ENCODE measurements around the gene KIFC3.
A peak's percentile ranks its signal among the peaks of the same experiment; 100 is the strongest.
"Not testable (repeated sequence)": the region's sequence is repeated elsewhere in the genome, so short reads cannot be mapped to it uniquely, and the experiment has no call there.

Gene KIFC3

DNA sequence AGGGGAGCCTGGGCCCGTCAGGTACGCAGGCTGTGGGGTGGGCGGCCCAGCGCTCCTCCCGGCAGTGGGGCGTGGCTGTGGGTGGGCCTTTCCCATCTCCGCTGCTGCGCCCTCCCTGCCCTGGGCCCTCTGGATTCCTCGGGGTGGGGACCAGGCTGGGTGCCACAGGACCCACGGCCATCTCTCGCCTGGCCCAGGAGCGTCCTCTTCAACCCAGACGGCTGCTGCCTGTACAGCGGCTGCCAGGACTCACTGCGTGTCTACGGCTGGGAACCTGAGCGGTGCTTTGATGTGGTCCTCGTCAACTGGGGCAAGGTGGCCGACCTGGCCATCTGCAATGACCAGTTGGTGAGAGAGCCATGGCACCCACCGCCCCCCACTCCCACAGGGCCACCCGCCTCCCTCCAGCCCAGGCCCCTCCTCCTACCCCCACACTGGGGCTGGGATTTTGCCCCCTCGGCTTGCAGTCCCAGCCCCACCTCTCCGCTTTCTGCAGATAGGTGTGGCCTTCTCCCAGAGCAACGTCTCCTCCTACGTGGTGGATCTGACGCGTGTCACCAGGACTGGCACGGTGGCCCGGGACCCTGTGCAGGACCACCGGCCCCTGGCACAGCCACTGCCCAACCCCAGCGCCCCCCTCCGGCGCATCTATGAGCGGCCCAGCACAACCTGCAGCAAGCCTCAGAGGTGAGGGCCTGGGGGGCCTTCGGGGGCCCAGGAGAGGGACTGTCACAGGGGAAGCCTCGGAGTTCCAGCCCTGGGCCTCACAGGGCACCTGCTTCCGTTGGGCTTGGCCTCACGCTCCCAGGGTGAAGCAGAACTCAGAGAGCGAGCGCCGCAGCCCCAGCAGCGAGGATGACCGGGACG is 49.5 kb downstream of the KIFC3 start:
- DNase-seq = no peak

GRCh38 chr16:57752203-57752580 is 50.1 kb downstream of the KIFC3 start:
- no peak for DNase-seq

DNA sequence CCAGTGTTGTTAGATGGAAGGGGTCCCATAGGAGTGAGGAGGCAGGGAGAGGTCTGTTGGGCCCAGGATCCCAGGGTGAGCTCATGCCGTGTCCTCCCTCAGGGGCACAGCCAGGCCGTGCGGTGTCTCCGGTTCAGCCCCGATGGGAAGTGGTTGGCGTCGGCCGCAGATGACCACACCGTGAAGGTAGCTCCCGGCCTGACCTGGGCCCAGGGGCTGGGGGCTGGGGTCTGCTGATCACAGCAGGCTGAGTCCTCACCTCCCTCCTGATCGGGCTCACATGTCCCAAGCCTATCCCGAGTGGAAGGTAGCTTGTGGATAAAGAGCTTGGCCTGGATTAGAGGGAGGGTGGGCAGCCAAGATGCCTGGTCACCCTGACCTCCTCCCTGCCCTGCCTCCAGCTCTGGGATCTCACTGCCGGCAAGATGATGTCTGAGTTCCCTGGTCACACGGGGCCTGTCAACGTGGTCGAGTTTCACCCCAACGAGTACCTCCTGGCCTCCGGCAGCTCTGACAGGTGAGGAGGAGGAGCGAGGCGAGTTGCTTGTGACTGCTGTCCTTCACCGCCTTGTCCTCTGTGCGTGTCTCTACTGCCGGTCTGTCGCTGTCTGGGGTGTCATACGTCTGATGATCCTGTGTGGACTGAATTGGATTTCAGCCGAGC is 50.6 kb downstream of the KIFC3 start:
- no peak for DNase-seq

DNA sequence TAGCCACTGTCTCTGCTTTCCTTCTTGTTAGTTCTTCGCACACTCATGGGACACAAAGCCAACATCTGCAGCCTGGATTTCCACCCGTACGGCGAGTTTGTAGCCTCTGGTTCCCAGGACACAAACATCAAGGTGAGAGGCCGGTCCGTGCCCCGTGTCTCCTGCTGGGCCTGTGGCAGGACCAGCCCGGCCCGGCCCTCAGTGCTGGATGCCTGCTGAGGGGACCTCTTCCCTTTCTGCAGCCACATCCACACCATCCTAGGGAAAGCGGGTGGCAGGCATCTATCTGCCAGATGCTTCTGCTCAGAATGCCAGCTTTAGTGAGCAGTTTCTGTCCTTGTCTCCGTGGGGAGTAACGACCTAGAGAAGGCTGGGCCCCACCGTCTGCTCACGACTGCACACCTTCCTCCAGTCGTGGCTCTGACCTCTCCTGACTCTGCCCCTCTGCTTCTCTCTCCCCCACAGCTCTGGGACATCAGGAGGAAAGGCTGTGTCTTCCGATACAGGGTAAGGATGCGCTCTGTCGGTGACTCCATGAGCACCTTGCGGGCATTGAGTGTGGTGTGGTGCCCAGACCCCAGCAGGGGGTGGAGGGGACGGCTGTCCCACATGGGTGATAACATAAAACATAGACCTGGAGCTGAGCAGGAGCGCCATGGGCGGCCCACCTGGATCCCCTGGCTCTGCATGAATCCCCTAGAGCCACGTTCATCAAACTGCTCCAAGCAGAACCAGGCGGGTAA is 51.3 kb downstream of the KIFC3 start:
- DNase-seq = no peak

DNA sequence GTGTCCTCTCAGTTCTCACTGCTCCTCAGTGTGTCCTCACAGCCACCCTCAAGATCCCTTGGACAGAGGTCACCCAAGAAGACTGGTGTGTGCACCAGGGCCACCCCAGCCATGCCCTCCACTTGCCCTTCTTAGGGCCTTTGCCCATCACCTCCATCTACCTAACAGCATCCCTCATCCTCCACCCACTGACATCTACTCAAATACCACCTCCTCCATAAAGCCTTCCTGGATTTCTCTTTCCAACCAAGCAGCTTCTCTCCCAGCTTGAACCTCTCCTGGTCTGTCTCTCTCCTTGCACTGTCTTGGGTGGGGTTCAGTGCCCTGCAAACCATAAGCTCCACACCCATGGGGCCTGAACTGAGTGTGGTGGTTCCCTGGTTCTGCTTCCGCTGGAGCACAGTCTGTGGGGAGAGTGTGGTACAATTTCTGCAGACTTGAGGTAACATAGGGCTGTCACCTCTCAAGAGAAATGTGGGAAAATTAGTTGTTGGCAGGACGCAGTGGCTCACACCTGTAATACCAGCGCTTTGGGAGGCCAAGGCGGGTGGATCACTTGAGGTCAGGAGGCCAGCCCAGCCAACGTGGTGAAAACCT is 52.3 kb downstream of the KIFC3 start:
- no peak for DNase-seq

DNA sequence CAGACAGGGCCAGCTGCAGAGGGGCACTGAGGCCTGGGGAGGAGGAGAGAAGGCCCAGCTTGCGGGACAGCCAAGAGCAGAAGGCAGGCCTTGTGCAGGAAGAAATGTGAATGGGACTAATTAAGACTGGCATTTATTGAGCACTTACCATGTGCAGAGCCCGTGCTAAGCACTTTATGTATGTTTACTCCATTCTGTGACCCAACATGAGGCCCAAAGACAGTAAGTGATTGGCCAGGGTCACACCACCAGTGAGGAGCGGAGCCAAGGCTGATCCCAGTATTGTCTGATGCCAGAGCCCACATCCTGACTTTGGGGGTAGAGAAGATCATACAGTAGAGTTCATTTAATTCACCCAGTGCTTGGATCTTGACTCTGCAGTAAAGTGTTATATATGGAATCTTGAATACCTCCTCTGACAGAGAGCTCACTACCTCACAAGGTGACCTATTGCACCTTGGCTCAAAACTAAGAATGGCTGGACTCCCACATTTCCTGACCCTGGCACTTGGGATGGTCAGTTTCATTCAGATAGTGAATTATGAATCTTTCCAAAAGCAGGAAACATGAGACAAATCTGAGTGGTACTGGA is 53.1 kb downstream of the KIFC3 start:
- no peak for DNase-seq

DNA sequence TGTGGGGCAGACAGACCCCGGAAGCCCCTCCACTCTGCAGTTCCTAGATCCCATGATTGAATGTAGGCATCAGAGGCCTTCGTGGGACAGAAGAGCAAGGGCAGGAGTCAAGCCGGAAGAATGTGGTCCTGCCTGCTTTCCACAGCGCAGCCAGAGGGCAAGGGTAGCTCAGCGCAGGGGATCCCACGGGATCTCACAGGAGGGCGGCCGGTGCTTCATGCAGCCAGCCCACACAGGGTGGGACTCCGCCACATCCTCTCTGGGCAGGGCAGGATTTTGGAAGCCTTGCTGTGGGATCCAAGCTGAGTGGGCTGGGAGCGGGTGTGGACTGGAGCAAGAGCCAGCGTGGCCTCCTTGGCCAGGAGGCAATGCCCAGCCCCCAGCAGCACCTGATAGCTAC is 53.7 kb downstream of the KIFC3 start:
- DNase-seq = no peak

DNA sequence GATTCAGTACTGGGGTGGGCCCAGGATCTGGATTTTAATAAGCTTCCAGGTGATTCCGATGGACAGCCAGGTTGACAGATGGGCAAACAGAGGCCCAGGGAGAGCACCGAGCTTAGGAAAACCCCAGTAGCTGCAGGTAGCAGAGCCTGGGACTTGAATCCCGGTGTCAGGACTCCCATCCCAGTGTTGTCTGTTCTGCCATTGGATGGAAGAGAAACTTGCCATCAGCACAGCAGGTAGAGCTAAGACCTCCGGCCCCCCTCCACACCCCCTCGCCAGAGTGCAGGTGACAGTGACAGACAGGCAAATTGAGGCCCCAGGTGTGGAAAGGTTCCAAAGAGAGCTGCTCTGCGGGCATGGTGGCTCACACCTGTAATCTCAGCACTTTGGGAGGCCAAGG is 54.3 kb downstream of the KIFC3 start:
- no peak for DNase-seq

GRCh38 chr16:57747496-57747895 is 54.8 kb downstream of the KIFC3 start:
- DNase-seq = no peak

DNA sequence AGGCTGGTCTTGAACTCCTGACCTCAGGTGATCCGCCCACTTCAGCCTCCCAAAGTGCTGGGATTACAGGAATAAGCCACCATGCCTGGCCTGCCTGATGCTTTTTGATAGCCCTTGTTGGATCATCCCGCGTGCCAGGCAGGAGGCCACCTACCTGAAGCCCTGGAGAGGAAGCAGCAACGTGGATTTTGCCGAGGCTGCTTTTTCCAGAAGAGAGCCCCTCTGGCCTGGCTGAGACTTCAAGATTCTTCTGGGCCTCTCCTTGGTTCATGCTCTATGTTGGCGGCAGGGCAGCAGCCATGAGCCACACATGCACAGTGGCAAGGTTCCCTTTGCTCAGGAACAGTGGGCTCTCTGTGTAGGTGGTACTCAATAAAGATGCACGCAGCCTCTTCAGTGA is 55.2 kb downstream of the KIFC3 start:
- DNase-seq = no peak

DNA sequence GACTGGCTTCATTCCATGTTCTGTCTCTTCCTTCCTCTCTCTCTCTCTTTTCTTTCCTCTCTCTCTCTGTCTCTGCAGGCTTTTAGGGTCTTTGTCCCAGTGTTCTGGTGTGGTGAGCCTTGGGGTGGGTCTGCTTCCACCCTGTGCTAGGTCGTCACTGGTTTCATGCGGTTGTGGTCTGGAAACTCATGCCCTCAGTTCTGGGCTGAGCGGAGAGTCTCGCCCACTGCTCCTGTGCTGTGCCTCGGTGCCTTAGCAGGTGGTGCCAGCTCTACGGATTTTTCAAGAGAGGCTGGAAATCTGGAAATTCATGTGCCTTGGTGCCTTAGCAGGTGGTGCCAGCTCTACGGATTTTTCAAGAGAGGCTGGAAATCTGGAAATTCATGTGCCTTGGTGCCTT is 56.0 kb downstream of the KIFC3 start:
- not testable (repeated sequence) for DNase-seq

DNA sequence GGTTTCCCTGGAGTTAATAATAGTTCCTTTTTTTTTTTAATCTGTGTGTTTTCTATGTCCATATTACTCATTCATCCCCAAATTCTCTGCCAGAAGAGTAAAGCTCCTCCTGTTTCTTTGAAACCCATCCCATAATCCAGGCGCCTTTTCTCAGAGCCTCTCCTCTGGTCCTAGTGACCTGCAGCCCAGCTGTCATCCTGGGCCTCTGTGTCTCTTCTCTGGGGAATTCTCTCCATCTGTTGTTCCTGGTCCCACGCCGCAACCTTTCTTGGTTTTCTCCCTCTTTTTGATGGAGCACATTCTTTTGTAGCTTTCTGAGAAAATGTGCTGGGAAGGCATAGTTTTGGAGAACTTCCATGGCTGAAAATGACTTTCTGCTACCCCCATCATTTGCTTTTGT is 56.5 kb downstream of the KIFC3 start:
- DNase-seq = peak; percentile 51

- DNase-seq = no peak
These were observed 57.7 kb downstream of the KIFC3 start for GRCh38 chr16:57744642-57744903.

- no peak for DNase-seq
These were observed 58.2 kb downstream of the KIFC3 start for GRCh38 chr16:57743886-57744641.

- DNase-seq = no peak
These were observed 58.8 kb downstream of the KIFC3 start for GRCh38 chr16:57743458-57743857.

DNA sequence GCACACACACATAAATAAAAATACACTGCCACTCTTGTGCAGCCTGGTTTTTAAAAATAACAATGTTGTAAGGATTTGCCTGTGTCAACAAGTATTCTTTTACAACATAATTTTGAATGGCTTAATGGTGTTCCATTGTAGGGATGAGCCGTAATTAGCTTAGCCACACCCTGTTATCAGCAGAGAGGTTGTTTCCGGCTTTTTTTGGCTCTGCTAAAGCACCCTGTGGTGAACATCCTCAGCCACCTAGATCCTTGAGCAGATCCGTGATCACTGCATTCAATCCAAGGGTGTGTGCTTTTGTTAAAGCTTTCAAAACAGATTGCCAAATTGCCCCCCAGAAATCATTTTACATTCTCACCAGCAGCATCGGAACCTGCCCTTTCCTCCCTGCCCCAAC is 59.7 kb downstream of the KIFC3 start:
- DNase-seq = no peak

GRCh38 chr16:57741660-57742191 is 60.6 kb downstream of the KIFC3 start:
- DNase-seq = peak; percentile 61

DNA sequence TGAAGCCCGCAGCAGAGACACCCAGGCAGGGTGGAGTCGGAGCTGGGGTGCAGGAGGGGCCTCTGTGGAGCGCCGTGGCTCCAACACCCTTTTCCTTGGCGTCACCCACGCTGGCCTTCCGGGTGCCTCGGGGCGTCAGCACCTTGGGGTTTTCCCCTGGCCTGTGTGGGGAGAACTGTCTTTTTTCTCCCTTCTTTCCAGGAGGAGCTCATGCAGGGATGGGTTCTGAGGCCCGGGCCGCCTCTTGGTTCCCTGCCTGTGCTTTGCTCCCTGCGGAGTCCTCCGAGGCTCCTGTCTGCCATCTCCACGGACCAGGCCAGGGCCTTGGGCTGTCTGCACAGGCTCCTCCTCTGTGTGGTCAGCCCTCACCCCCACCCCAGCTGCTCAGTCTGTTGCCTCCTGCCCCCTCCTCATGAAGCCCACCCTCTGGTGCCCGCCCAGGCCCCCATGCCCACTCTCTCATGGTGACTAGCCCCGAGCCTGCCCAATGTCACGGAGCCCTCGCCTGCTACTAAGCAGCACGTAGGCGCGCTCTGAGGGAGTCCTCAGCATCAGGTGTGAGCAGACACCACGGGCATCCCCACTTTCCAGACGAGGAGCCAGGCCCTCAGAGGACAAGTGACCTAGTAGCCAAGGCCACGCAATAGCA is 61.7 kb downstream of the KIFC3 start:
- DNase-seq = no peak

GRCh38 chr16:57739756-57740422 is 62.4 kb downstream of the KIFC3 start:
- DNase-seq = no peak

DNA sequence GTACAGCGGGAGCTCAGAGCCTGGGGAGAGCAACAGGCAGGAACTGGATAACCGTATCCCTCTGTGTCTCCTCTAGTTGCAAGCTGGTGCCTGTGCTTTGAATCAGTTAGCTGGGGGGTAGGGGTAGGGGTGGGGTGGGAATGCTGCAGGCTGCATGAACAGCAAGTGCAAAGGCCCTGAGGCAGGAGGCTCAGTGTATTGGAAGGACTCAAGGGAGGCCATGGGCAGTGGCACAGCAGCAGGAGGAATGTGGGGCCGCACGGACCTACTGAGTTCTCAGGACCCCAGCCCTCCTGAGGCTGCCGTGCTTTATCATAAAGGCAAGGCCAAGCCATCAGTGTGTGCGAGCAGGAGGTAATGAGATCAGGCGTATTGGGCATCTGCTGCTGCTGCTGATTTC is 63.4 kb downstream of the KIFC3 start:
- DNase-seq = no peak

All from DMS 273 treated with DMSO at 0.1 percent for 48 hours (cell line).